NCI-H748 treated with DMSO at 0.1 percent for 48 hours (cell line): ENCODE data around the gene ZNF487.
"Not testable (repeated sequence)": the region's sequence is repeated elsewhere in the genome, so short reads cannot be mapped to it uniquely, and the experiment has no call there.

Experiments
- DNase-seq: peaks from one replicate; lab custom pipeline; 2025; lab: John Stamatoyannopoulos, UW

ZNF487 gene

GRCh38 chr10:43404704-43405084 lies 32.2 kb upstream of the ZNF487 start:
- no peak for DNase-seq

GRCh38 chr10:43407148-43407575 lies 29.7 kb upstream of the ZNF487 start:
- DNase-seq = no peak

GRCh38 chr10:43407576-43408330 lies 29.2 kb upstream of the ZNF487 start:
- peak; percentile 47 for DNase-seq

GRCh38 chr10:43408331-43408709 lies 28.6 kb upstream of the ZNF487 start:
- DNase-seq = no peak

- DNase-seq = peak; percentile 65
These were observed 28.1 kb upstream of the ZNF487 start, which contains the start of gene HNRNPF for GRCh38 chr10:43408710-43409384. Gene HNRNPF (minus strand): TSS chr10:43409186. CDS start chr10:43387884, 21,302 bp downstream.

- no peak for DNase-seq
These were observed 27.4 kb upstream of the ZNF487 start for GRCh38 chr10:43409385-43410109.

- DNase-seq = no peak
These were observed 26.6 kb upstream of the ZNF487 start for GRCh38 chr10:43410345-43410744.

- DNase-seq = no peak
These were observed 25.4 kb upstream of the ZNF487 start for GRCh38 chr10:43411536-43411935.

GRCh38 chr10:43415544-43415943 lies 21.4 kb upstream of the ZNF487 start:
- DNase-seq = no peak

GRCh38 chr10:43417950-43418768 lies 18.8 kb upstream of the ZNF487 start:
- DNase-seq = no peak

- no peak for DNase-seq
These were observed 16.9 kb upstream of the ZNF487 start for GRCh38 chr10:43419997-43420368.

- DNase-seq = peak; percentile 6
These were observed 16.3 kb upstream of the ZNF487 start for GRCh38 chr10:43420369-43421200.

- no peak for DNase-seq
These were observed 15.8 kb upstream of the ZNF487 start for GRCh38 chr10:43421201-43421507.

- DNase-seq = no peak
These were observed 15.4 kb upstream of the ZNF487 start for GRCh38 chr10:43421519-43421918.

GRCh38 chr10:43421944-43422343 lies 15.0 kb upstream of the ZNF487 start:
- DNase-seq = not testable (repeated sequence)

GRCh38 chr10:43424416-43424815 lies 12.5 kb upstream of the ZNF487 start:
- no peak for DNase-seq

GRCh38 chr10:43426476-43426875 lies 10.4 kb upstream of the ZNF487 start:
- DNase-seq = not testable (repeated sequence)

- no peak for DNase-seq
These were observed 9.6 kb upstream of the ZNF487 start for GRCh38 chr10:43427166-43427825.

GRCh38 chr10:43430926-43431663 lies 5.8 kb upstream of the ZNF487 start:
- DNase-seq = no peak
